ENCODE measurements around the gene PLA2G4B.

DNA sequence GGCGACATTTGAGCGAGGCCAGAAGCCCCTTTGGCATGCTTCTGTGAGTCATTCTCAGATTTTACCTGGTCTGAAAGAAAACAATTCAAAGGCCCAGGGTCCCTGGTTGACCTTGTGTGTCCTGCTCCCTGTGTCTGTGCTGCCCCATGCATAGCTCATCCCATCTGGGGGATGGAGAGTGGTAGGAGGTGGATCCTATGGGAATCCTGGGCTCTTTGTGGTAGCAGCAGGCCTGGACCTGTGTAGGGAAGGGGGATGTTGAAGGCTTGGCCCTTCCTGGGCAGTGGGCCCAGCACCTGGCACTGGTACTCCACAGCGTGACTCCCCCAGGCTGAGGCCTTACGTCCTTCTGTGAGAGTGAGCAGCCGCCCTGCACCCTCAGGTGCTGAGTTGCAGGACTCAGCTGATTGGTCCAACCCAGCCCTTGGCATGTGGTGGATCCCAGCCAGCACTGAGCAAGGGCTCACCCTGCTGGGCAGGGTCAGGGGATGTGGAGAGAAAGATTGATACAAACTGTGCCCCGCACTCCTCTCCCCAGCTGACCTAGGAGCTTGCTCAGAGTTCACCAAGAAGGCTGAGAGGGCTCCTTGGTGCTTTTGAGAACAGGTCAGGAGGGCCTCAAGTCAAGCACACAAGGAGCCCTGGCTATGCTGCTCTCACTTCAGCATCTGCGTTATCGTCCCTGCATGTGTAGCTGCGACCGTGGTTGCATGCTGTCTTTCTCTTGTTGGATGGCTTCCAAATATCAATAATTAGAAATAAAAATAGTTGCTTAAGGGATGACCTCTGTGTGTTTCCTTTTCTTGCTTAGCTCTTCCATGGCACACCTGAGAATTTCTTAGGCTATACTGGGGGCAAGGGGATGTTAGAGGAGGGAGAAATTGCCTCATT, 32.1 kb upstream of the PLA2G4B start:
- TF ChIP-seq, protein P1, sequence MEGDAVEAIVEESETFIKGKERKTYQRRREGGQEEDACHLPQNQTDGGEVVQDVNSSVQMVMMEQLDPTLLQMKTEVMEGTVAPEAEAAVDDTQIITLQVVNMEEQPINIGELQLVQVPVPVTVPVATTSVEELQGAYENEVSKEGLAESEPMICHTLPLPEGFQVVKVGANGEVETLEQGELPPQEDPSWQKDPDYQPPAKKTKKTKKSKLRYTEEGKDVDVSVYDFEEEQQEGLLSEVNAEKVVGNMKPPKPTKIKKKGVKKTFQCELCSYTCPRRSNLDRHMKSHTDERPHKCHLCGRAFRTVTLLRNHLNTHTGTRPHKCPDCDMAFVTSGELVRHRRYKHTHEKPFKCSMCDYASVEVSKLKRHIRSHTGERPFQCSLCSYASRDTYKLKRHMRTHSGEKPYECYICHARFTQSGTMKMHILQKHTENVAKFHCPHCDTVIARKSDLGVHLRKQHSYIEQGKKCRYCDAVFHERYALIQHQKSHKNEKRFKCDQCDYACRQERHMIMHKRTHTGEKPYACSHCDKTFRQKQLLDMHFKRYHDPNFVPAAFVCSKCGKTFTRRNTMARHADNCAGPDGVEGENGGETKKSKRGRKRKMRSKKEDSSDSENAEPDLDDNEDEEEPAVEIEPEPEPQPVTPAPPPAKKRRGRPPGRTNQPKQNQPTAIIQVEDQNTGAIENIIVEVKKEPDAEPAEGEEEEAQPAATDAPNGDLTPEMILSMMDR (IDR thresholded peaks at IDR 0.05), result no peak
- TF ChIP-seq POLR2A (IDR thresholded peaks at IDR 0.05) (no peak), POLR2AphosphoS5 (IDR thresholded peaks at IDR 0.05) (no peak)

Data from sigmoid colon (tissue), 4 donors.